Panc1 (cell line): ENCODE results near the gene TOMM5.

Experiments
- CTCF ChIP-seq: fragments of 450-650 bp; IDR thresholded peaks from 2 replicates; pipeline ENCODE4 v1.5.1; 2017; ENCODE audit warnings: mild to moderate bottlenecking
- POLR2AphosphoS5 ChIP-seq: IDR thresholded peaks from 2 replicates; pipeline ENCODE4 v1.6.1; 2012; ENCODE audit warnings: mild to moderate bottlenecking, low read depth, low read length, moderate library complexity
- SIN3A ChIP-seq: IDR thresholded peaks from 2 replicates; pipeline ENCODE4 v1.6.1; 2012; ENCODE audit warnings: low read depth, mild to moderate bottlenecking, low read length, moderate library complexity, borderline replicate concordance; ENCODE audit not compliant: insufficient read depth
- TCF7L2 ChIP-seq: IDR thresholded peaks from 2 replicates; pipeline ENCODE4 v1.6.1; 2011; ENCODE audit warnings: mild to moderate bottlenecking, low read depth, low read length, inconsistent platforms
- TF ChIP-seq, protein P1 (sequence below), 2 experiments: IDR thresholded peaks; 2 replicates each; pipeline ENCODE4 v1.6.1; 2011 to 2012; ENCODE audit warnings: low read depth in 2 of 2, control low read depth in 1 of 2, low read length in 1 of 2, mild to moderate bottlenecking in 1 of 2, moderate library complexity in 1 of 2; ENCODE audit not compliant: insufficient read depth in 1 of 2

GRCh38 chr9:37551468-37551867, 40.9 kb downstream of the TOMM5 start:
- TF ChIP-seq CTCF (no peak), POLR2AphosphoS5 (no peak), SIN3A (no peak), TCF7L2 (no peak)
- TF ChIP-seq, protein P1, sequence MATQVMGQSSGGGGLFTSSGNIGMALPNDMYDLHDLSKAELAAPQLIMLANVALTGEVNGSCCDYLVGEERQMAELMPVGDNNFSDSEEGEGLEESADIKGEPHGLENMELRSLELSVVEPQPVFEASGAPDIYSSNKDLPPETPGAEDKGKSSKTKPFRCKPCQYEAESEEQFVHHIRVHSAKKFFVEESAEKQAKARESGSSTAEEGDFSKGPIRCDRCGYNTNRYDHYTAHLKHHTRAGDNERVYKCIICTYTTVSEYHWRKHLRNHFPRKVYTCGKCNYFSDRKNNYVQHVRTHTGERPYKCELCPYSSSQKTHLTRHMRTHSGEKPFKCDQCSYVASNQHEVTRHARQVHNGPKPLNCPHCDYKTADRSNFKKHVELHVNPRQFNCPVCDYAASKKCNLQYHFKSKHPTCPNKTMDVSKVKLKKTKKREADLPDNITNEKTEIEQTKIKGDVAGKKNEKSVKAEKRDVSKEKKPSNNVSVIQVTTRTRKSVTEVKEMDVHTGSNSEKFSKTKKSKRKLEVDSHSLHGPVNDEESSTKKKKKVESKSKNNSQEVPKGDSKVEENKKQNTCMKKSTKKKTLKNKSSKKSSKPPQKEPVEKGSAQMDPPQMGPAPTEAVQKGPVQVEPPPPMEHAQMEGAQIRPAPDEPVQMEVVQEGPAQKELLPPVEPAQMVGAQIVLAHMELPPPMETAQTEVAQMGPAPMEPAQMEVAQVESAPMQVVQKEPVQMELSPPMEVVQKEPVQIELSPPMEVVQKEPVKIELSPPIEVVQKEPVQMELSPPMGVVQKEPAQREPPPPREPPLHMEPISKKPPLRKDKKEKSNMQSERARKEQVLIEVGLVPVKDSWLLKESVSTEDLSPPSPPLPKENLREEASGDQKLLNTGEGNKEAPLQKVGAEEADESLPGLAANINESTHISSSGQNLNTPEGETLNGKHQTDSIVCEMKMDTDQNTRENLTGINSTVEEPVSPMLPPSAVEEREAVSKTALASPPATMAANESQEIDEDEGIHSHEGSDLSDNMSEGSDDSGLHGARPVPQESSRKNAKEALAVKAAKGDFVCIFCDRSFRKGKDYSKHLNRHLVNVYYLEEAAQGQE (IDR thresholded peaks at IDR 0.05; ENCODE audit: insufficient read depth in 1 of 2, low read depth in 2 of 2, low read length in 1 of 2), result no peak
